Endothelial cell of umbilical vein (primary cell): ENCODE measurements around the gene BAD. TPM values are rescaled to one million over a fixed set of nuclear protein-coding genes. Genes with fewer than 3 reads are reported as not detected.

Experiments
- BruUV-seq: library from RNA; stranded (reverse); fragments of 400-500 nt; replicated peaks from 2 replicates; lab custom pipeline; 2021; lab: Mats Ljungman, UMichigan
- CTCF ChIA-PET: fragments of 300-600, 350-600 bp; sonication (Branson Sonifier 250); formaldehyde crosslinking; loops from one replicate; lab custom pipeline; 2021; ENCODE audit warnings: antibody characterized with exemption, inconsistent platforms; lab: Charles Lee
- POLR2A ChIA-PET: fragments of 300-600, 350-600 bp; sonication (Branson Sonifier 250); formaldehyde crosslinking; loops from one replicate; lab custom pipeline; 2021; ENCODE audit warnings: antibody characterized with exemption, inconsistent platforms; lab: Charles Lee
- DNase-seq: peaks from one replicate; pipeline ENCODE4 v3.0.0-alpha.2; 2011; ENCODE audit warnings: low read depth, low spot score
- FAIRE-seq: peaks from 2 replicates; lab custom pipeline; 2011; peaks lifted over from hg19 to GRCh38; lab: Jason Lieb, UNC
- H2AFZ ChIP-seq: 2 replicates; pipeline ENCODE4 v1.6.0; 2012; ENCODE audit warnings: low read depth, low read length, control low read depth, inconsistent platforms
- H3K27ac ChIP-seq: 2 replicates; pipeline ENCODE4 v1.5.1; 2011; ENCODE audit warnings: low read depth, mild to moderate bottlenecking, control low read depth, low read length, moderate library complexity; ENCODE audit not compliant: insufficient read depth
- H3K27me3 ChIP-seq, 2 experiments: 2 replicates each; pipeline versions ENCODE4 v1.6.0 to v1.6.1; 2011; ENCODE audit warnings: low read length in 2 of 2, mixed read lengths in 1 of 2; ENCODE audit not compliant: control insufficient read depth in 2 of 2, insufficient read depth in 2 of 2
- H3K36me3 ChIP-seq, 2 experiments: 2 replicates in 1 of 2; 3 replicates in 1 of 2; pipeline ENCODE4 v1.5.1; 2011; ENCODE audit warnings: low read length in 2 of 2, mild to moderate bottlenecking in 1 of 2, moderate library complexity in 1 of 2; ENCODE audit not compliant: control insufficient read depth in 2 of 2, insufficient read depth in 2 of 2; ENCODE audit errors: extremely low read depth in 1 of 2
- H3K4me1 ChIP-seq: 3 replicates; pipeline ENCODE4 v1.5.1; 2011; ENCODE audit warnings: mild to moderate bottlenecking, low read length; ENCODE audit not compliant: control insufficient read depth, insufficient read depth; ENCODE audit errors: extremely low read depth
- H3K4me2 ChIP-seq: 2 replicates; pipeline ENCODE4 v1.6.1; 2011; ENCODE audit warnings: low read length, control low read depth, mixed read lengths; ENCODE audit not compliant: insufficient read depth
- H3K4me3 ChIP-seq, 3 experiments: fragments of 200-600 bp in 1 of 3; sonication (generic), shearing (Covaris generic) in 1 of 3; replicated peaks in 1 of 3; 2 replicates each; pipeline ENCODE4 v1.5.1; 2011 to 2016; ENCODE audit warnings: control low read depth in 3 of 3, low read length in 3 of 3, mild to moderate bottlenecking in 2 of 3, inconsistent platforms in 1 of 3, low read depth in 1 of 3, moderate library complexity in 1 of 3; ENCODE audit not compliant: insufficient read depth in 1 of 3
- H3K79me2 ChIP-seq: 2 replicates; pipeline ENCODE4 v1.6.0; 2012; ENCODE audit warnings: low read length, inconsistent platforms; ENCODE audit not compliant: control insufficient read depth, insufficient read depth
- H3K9ac ChIP-seq: replicated peaks from 2 replicates; pipeline ENCODE3; 2011; ENCODE audit warnings: low read length, control low read depth; ENCODE audit not compliant: insufficient read depth; ENCODE audit errors: extremely low read depth
- H3K9me1 ChIP-seq: replicated peaks from 3 replicates; pipeline ENCODE4 v1.6.0; 2011; ENCODE audit warnings: mild to moderate bottlenecking, low read length; ENCODE audit not compliant: control insufficient read depth, insufficient read depth; ENCODE audit errors: extremely low read depth
- H3K9me3 ChIP-seq: replicated peaks from 2 replicates; pipeline ENCODE4 v1.5.1; 2012; ENCODE audit warnings: low read length, inconsistent platforms; ENCODE audit not compliant: control insufficient read depth, insufficient read depth
- H4K20me1 ChIP-seq: replicated peaks from 2 replicates; pipeline ENCODE3; 2011; ENCODE audit warnings: mild to moderate bottlenecking, low read length; ENCODE audit not compliant: control insufficient read depth, insufficient read depth; ENCODE audit errors: extremely low read depth
- CTCF ChIP-seq, 2 donors: IDR thresholded peaks; 1 replicate in 1 of 2; 2 replicates in 1 of 2; pipeline ENCODE4 v1.5.1; 2011; ENCODE audit warnings: low read length in 2 of 2, mild to moderate bottlenecking in 2 of 2, moderate library complexity in 2 of 2, control low read depth in 1 of 2, inconsistent platforms in 1 of 2, low read depth in 1 of 2; ENCODE audit not compliant: insufficient read depth in 1 of 2; ENCODE audit errors: extremely low read depth in 1 of 2
- EZH2 ChIP-seq: IDR thresholded peaks from 2 replicates; pipeline ENCODE4 v1.6.1; 2012; ENCODE audit warnings: borderline replicate concordance, low read depth, mild to moderate bottlenecking, moderate library complexity, low read length, inconsistent platforms; ENCODE audit not compliant: severe bottlenecking
- MYC ChIP-seq: IDR thresholded peaks from one replicate; pipeline ENCODE4 v1.6.1; 2011; ENCODE audit warnings: mild to moderate bottlenecking, low read depth, low read length
- POLR2A ChIP-seq: IDR thresholded peaks from 2 replicates; pipeline ENCODE4 v1.6.1; 2012; ENCODE audit warnings: low read depth, mild to moderate bottlenecking, control low read depth, low read length
- POLR2AphosphoS5 ChIP-seq: IDR thresholded peaks from 2 replicates; pipeline ENCODE4 v1.6.1; 2012; ENCODE audit warnings: low read depth, mild to moderate bottlenecking, control low read depth, low read length, moderate library complexity; ENCODE audit not compliant: insufficient read depth
- dilution Hi-C: fragments of 300-500 bp; cut with MboI; formaldehyde crosslinking; loops from one replicate; pipeline ENCODE4 v1.15.0; 2019; ENCODE audit warnings: low sequenced_read_pairs; ENCODE audit not compliant: extremely low pct_ligation_motif_present
- intact Hi-C: fragments of 100-400 bp; cut with micrococcal nuclease; formaldehyde crosslinking; loops from one replicate; pipeline ENCODE4 v1.10.0; 2022
- polyA plus RNA-seq, 4 experiments: library from polyadenylated mRNA; depleted of rRNA in 3 of 4; stranded (reverse) in 3 of 4; unstranded in 1 of 4; fragments of >200 nt; gene quantifications; 2 replicates each; pipeline versions ENCODE4 v1.2.1 to v1.2.3, GENCODE V29; 2011 to 2012; ENCODE audit warnings: missing spikeins in 1 of 4
- total RNA-seq: library from RNA; stranded (reverse); gene quantifications from 2 replicates; pipeline ENCODE4 v1.2.3, GENCODE V29; 2021

The BAD gene
- total and polyA plus RNA-seq, 2 donors (not counting 3 experiments of a cell fraction or from before 2014, with no cell fraction given): 65.3 to 88.0 TPM

GRCh38 chr11:64305075-64305690 is 20.7 kb upstream of the BAD start, which contains the start of gene ESRRA:
TSS of gene ESRRA (plus strand) at chr11:64305524. CDS start at chr11:64307180, 1,656 bp downstream.
- Histone ChIP-seq H2AFZ (peak within 1 kb of the TSS; percentile 57), H3K36me3 (no peaks in the 10 kb centered on the region), H4K20me1 (no peaks in the 10 kb centered on the region), H3K4me2 (peak within 1 kb of the TSS; percentile 60), H3K4me1 (peaks cover 14% of the 10 kb centered on the region), H3K9me1 (no peaks in the 10 kb centered on the region), H3K79me2 (peaks cover 10% of the 10 kb centered on the region), H3K27ac (peak within 1 kb of the TSS; percentile 49), H3K4me3 (peak within 1 kb of the TSS; percentile 59 to 68 (median 66)), H3K9me3 (no peaks in the 10 kb centered on the region), H3K9ac (peak within 1 kb of the TSS; percentile 55), H3K27me3 (peaks cover 0 to 4% of the 10 kb centered on the region in 2 experiments)
- peak; percentile 10 for TF ChIP-seq POLR2AphosphoS5
- no peak for TF ChIP-seq POLR2A
- TF ChIP-seq CTCF (IDR thresholded peaks at IDR 0.05; ENCODE audit: extremely low read depth in 1 of 2, insufficient read depth in 1 of 2, low read depth in 1 of 2, low read length in 2 of 2): no peak
- peak; percentile 38 for TF ChIP-seq MYC
- TF ChIP-seq EZH2: no peak
- intact Hi-C loops: loop anchor here (1.0 to 2.0 kb wide), 6 partner anchors 12 to 120 kb away; partner anchors contain the start of genes BAD, FKBP2, GPR137 and TRMT112
- POLR2A ChIA-PET: interaction anchor here (1.0 to 1.1 kb wide), 2 partner anchors 13 to 79 kb away, joined by 4 to 5 read pairs; partner anchors contain the start of genes NUDT22, PRDX5, TRMT112 and TRPT1
- CTCF ChIA-PET: interaction anchor here (0.7 to 6.7 kb wide), 23 partner anchors 10 to 304 kb away, joined by 3 to 413 read pairs (median 8); partner anchors contain the start of genes BAD, FERMT3, KCNK4 and NUDT22
- peak; percentile 99 for DNase-seq
- peak; percentile 97 for FAIRE-seq
- BruUV-seq: no TSS peak
- dilution Hi-C loops: no loop called here
